ENCODE results near the gene RCOR2.

RCOR2 gene

GRCh38 chr11:63884196-63884932, 32.6 kb downstream of the RCOR2 start:
- H2AFZ ChIP-seq (ENCODE audit: low read depth, low read length), result no peak overlapping the region
- no peak overlapping the region for H4K8ac ChIP-seq (ENCODE audit: low read length)

DNA sequence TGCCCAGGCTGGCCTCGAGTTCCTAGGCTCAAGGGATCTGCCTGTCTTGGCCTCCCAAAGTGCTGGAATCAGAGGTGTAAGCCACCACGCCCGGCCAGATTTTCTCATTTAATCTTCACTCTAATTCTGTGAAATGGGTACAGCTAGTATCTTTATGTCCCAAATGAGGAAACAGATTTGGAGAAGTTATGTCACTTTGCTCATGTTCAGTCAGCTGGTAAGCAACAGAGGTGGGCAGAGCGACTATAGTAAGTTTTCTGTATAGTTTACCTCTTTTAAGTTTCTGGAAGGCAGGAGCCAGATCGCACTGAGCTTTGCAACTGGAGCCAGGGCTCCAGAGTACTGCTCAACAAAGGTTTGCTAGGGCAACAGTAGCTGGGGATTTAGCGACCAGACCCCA, 33.2 kb downstream of the RCOR2 start:
- no peak overlapping the region for H2AFZ ChIP-seq (ENCODE audit: low read depth, low read length)
- no peak for DNase-seq
- no peak overlapping the region for H3K27ac ChIP-seq (ENCODE audit: low read length, poor library complexity, severe bottlenecking)
- no peak overlapping the region for H3K23ac ChIP-seq (ENCODE audit: low read length in 2 of 2)
- H3K4me3 ChIP-seq (ENCODE audit: insufficient read depth in 1 of 2, low read depth in 1 of 2, low read length in 2 of 2), result no peak overlapping the region
- 87% methylated on average over 6 of the region's 6 CpGs for WGBS
- H3K14ac ChIP-seq (ENCODE audit: low read length in 2 of 2), result no peak overlapping the region
- peaks cover 49% of the 10 kb centered on the region for H3K79me1 ChIP-seq (replicated peaks; ENCODE audit: low read length, poor library complexity, severe bottlenecking)
- H2BK15ac ChIP-seq (ENCODE audit: low read depth, poor library complexity, severe bottlenecking), result no peak overlapping the region
- no peak overlapping the region for H2BK120ac ChIP-seq (ENCODE audit: low read depth, low read length)
- H4K8ac ChIP-seq (ENCODE audit: low read length), result no peak overlapping the region
- H3K36me3 ChIP-seq (ENCODE audit: control insufficient read depth in 1 of 2, insufficient read depth in 2 of 2, low read depth in 1 of 2, low read length in 2 of 2), result peaks cover 0 to 8% of the 10 kb centered on the region in 2 experiments
- H2AK5ac ChIP-seq (ENCODE audit: low read length, severe bottlenecking), result no peak overlapping the region
- no peak overlapping the region for H3K4me2 ChIP-seq (ENCODE audit: low read length, poor library complexity, severe bottlenecking)
- no peak overlapping the region for H3K9ac ChIP-seq (ENCODE audit: low read length)
- no peak overlapping the region for H2BK5ac ChIP-seq (ENCODE audit: low read depth, low read length, poor library complexity, severe bottlenecking)
- no peak overlapping the region for H3K18ac ChIP-seq (ENCODE audit: low read depth in 1 of 2, low read length in 2 of 2)
- no peaks in the 10 kb centered on the region for H3K27me3 ChIP-seq (ENCODE audit: control insufficient read depth in 1 of 2, insufficient read depth in 1 of 2, low read length in 2 of 2)
- no peak overlapping the region for H3K4ac ChIP-seq (ENCODE audit: low read depth in 1 of 2, low read length in 2 of 2)
- no peaks in the 10 kb centered on the region for H3K9me3 ChIP-seq (ENCODE audit: control insufficient read depth, low read length)
- H2BK12ac ChIP-seq (ENCODE audit: low read length in 2 of 2), result no peak overlapping the region
- no peak overlapping the region for H4K91ac ChIP-seq (ENCODE audit: low read length)
- H3K4me1 ChIP-seq (ENCODE audit: control insufficient read depth, insufficient read depth, low read depth, low read length), result peaks cover 23% of the 10 kb centered on the region

More at GRCh38 chr11:63884196-63884932, 32.6 kb downstream of the RCOR2 start:
- H3K27ac ChIP-seq (ENCODE audit: low read length, poor library complexity, severe bottlenecking), result no peak overlapping the region
- H3K79me1 ChIP-seq (replicated peaks; ENCODE audit: low read length, poor library complexity, severe bottlenecking), result peaks cover 51% of the 10 kb centered on the region
- no peak overlapping the region for H3K14ac ChIP-seq (ENCODE audit: low read length in 2 of 2)
- WGBS, result 94% methylated on average over 4 of the region's 4 CpGs
- no peak overlapping the region for H3K4me3 ChIP-seq (ENCODE audit: insufficient read depth in 1 of 2, low read depth in 1 of 2, low read length in 2 of 2)
- no peak for DNase-seq
- no peak overlapping the region for H3K9ac ChIP-seq (ENCODE audit: low read length)
- H3K18ac ChIP-seq (ENCODE audit: low read depth in 1 of 2, low read length in 2 of 2), result no peak overlapping the region
- no peak overlapping the region for H2BK120ac ChIP-seq (ENCODE audit: low read depth, low read length)
- no peak overlapping the region for H2BK5ac ChIP-seq (ENCODE audit: low read depth, low read length, poor library complexity, severe bottlenecking)
- H3K9me3 ChIP-seq (ENCODE audit: control insufficient read depth, low read length), result no peaks in the 10 kb centered on the region
- no peak overlapping the region for H2BK15ac ChIP-seq (ENCODE audit: low read depth, poor library complexity, severe bottlenecking)
- no peak overlapping the region for H3K23ac ChIP-seq (ENCODE audit: low read length in 2 of 2)
- no peaks in the 10 kb centered on the region for H3K27me3 ChIP-seq (ENCODE audit: control insufficient read depth in 1 of 2, insufficient read depth in 1 of 2, low read length in 2 of 2)
- no peak overlapping the region for H3K4me2 ChIP-seq (ENCODE audit: low read length, poor library complexity, severe bottlenecking)
- no peak overlapping the region for H3K4ac ChIP-seq (ENCODE audit: low read depth in 1 of 2, low read length in 2 of 2)
- H2AK5ac ChIP-seq (ENCODE audit: low read length, severe bottlenecking), result no peak overlapping the region
- peaks cover 25% of the 10 kb centered on the region for H3K4me1 ChIP-seq (ENCODE audit: control insufficient read depth, insufficient read depth, low read depth, low read length)
- H4K91ac ChIP-seq (ENCODE audit: low read length), result no peak overlapping the region
- no peak overlapping the region for H2BK12ac ChIP-seq (ENCODE audit: low read length in 2 of 2)
- peaks cover 0 to 13% of the 10 kb centered on the region in 2 experiments for H3K36me3 ChIP-seq (ENCODE audit: control insufficient read depth in 1 of 2, insufficient read depth in 2 of 2, low read depth in 1 of 2, low read length in 2 of 2)

DNA sequence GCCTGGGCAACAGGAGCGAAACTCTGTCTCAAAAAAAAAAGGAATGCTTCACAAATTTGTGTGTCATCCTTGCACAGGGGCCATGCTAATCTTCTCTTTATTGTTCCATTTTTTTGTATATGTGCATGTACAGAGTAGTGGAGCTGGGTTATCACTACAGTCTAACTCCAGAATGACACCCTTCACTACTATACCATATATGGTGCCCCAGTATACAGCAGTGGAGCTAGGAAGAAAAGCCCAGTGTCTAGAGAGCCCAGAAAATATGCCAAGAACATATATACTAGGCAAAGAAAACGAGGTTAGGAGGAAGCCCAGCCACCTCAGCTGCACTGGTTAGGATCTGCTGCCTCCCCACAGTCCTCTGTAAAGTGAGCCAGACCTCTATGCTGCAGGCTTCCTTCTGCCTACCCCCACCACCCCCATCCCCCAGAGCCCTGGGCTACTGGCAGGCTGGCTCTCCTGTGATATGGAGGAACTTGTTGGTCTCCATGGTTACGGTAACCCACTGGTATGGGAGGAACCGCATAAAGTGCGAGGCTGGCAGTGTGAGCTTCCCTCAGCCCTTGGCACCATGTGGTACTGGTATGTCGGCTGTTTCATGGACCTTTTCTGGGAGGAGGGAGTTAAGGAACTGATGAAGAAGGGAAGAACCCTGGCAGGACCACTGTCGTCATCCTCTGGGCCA, 34.3 kb downstream of the RCOR2 start:
- no peak for DNase-seq
- Histone ChIP-seq H3K27ac (ENCODE audit: low read length, poor library complexity, severe bottlenecking) (no peak overlapping the region), H3K27me3 (ENCODE audit: control insufficient read depth in 1 of 2, insufficient read depth in 1 of 2, low read length in 2 of 2) (no peaks in the 10 kb centered on the region), H2BK12ac (ENCODE audit: low read length in 2 of 2) (no peak overlapping the region), H2AK5ac (ENCODE audit: low read length, severe bottlenecking) (no peak overlapping the region), H3K18ac (ENCODE audit: low read depth in 1 of 2, low read length in 2 of 2) (no peak overlapping the region), H3K4me2 (ENCODE audit: low read length, poor library complexity, severe bottlenecking) (no peak overlapping the region), H4K91ac (ENCODE audit: low read length) (peak overlapping the region; percentile 12), H3K9me3 (ENCODE audit: control insufficient read depth, low read length) (no peaks in the 10 kb centered on the region), H3K4me1 (ENCODE audit: control insufficient read depth, insufficient read depth, low read depth, low read length) (peaks cover 17% of the 10 kb centered on the region), H2BK15ac (ENCODE audit: low read depth, poor library complexity, severe bottlenecking) (no peak overlapping the region), H3K9ac (ENCODE audit: low read length) (no peak overlapping the region), H2BK120ac (ENCODE audit: low read depth, low read length) (no peak overlapping the region), H3K79me1 (replicated peaks; ENCODE audit: low read length, poor library complexity, severe bottlenecking) (peaks cover 53% of the 10 kb centered on the region), H3K14ac (ENCODE audit: low read length in 2 of 2) (no peak overlapping the region), H2AFZ (ENCODE audit: low read depth, low read length) (no peak overlapping the region), H3K4me3 (ENCODE audit: insufficient read depth in 1 of 2, low read depth in 1 of 2, low read length in 2 of 2) (no peak overlapping the region), H3K4ac (ENCODE audit: low read depth in 1 of 2, low read length in 2 of 2) (no peak overlapping the region), H3K23ac (ENCODE audit: low read length in 2 of 2) (no peak overlapping the region), H3K36me3 (ENCODE audit: control insufficient read depth in 1 of 2, insufficient read depth in 2 of 2, low read depth in 1 of 2, low read length in 2 of 2) (peaks cover 0 to 11% of the 10 kb centered on the region in 2 experiments), H4K8ac (ENCODE audit: low read length) (peak overlapping the region; percentile 4), H2BK5ac (ENCODE audit: low read depth, low read length, poor library complexity, severe bottlenecking) (no peak overlapping the region)
- 73% methylated on average over 6 of the region's 7 CpGs for WGBS

GRCh38 chr11:63880403-63880790, 36.6 kb downstream of the RCOR2 start:
- DNase-seq, result no peak
- Histone ChIP-seq H4K91ac (ENCODE audit: low read length) (no peak overlapping the region), H3K4me2 (ENCODE audit: low read length, poor library complexity, severe bottlenecking) (no peak overlapping the region), H3K79me1 (replicated peaks; ENCODE audit: low read length, poor library complexity, severe bottlenecking) (peaks cover 51% of the 10 kb centered on the region), H3K9ac (ENCODE audit: low read length) (peak overlapping the region; percentile 68), H3K4ac (ENCODE audit: low read depth in 1 of 2, low read length in 2 of 2) (no peak overlapping the region), H3K9me3 (ENCODE audit: control insufficient read depth, low read length) (no peaks in the 10 kb centered on the region), H3K36me3 (ENCODE audit: control insufficient read depth in 1 of 2, insufficient read depth in 2 of 2, low read depth in 1 of 2, low read length in 2 of 2) (peaks cover 9 to 12% of the 10 kb centered on the region in 2 experiments), H3K4me1 (ENCODE audit: control insufficient read depth, insufficient read depth, low read depth, low read length) (peaks cover 17% of the 10 kb centered on the region), H3K23ac (ENCODE audit: low read length in 2 of 2) (no peak overlapping the region), H2BK15ac (ENCODE audit: low read depth, poor library complexity, severe bottlenecking) (no peak overlapping the region), H4K8ac (ENCODE audit: low read length) (no peak overlapping the region), H2BK12ac (ENCODE audit: low read length in 2 of 2) (no peak overlapping the region), H2BK120ac (ENCODE audit: low read depth, low read length) (no peak overlapping the region), H3K27me3 (ENCODE audit: control insufficient read depth in 1 of 2, insufficient read depth in 1 of 2, low read length in 2 of 2) (no peaks in the 10 kb centered on the region), H2AFZ (ENCODE audit: low read depth, low read length) (no peak overlapping the region), H3K4me3 (ENCODE audit: insufficient read depth in 1 of 2, low read depth in 1 of 2, low read length in 2 of 2) (peak overlapping the region in 1 of 2 experiments; percentile 27), H2BK5ac (ENCODE audit: low read depth, low read length, poor library complexity, severe bottlenecking) (no peak overlapping the region), H3K14ac (ENCODE audit: low read length in 2 of 2) (peak overlapping the region in 1 of 2 experiments; percentile 91), H3K18ac (ENCODE audit: low read depth in 1 of 2, low read length in 2 of 2) (no peak overlapping the region), H3K27ac (ENCODE audit: low read length, poor library complexity, severe bottlenecking) (no peak overlapping the region), H2AK5ac (ENCODE audit: low read length, severe bottlenecking) (no peak overlapping the region)
- WGBS, result 79% methylated on average over 3 of the region's 3 CpGs

All from mesenchymal stem cell (in vitro differentiated cells and primary cell).